GM21723 (cell line): ENCODE data around the gene CCDC191.
A peak's percentile ranks its signal among the peaks of the same experiment; 100 is the strongest.

Experiments
- ATAC-seq: cut with Tn5 transposase; IDR thresholded peaks from one replicate; pipeline ENCODE4 v1.9.1; 2021; ENCODE audit warnings: mild to moderate bottlenecking, moderate library complexity; ENCODE audit not compliant: unreplicated experiment

Gene CCDC191

GRCh38 chr3:113966172-113966571 is 90.2 kb downstream of the CCDC191 start:
- ATAC-seq: no peak

- ATAC-seq: no peak
Observed at GRCh38 chr3:113963879-113964278, 92.4 kb downstream of the CCDC191 start.

- ATAC-seq: no peak
Observed at GRCh38 chr3:113954091-113954685, 102.1 kb downstream of the CCDC191 start.

GRCh38 chr3:113953677-113954076 is 102.6 kb downstream of the CCDC191 start:
- no peak for ATAC-seq

GRCh38 chr3:113952921-113953320 is 103.4 kb downstream of the CCDC191 start:
- ATAC-seq: no peak

- peak; percentile 51 for ATAC-seq
Observed at GRCh38 chr3:113948015-113948917, 108.1 kb downstream of the CCDC191 start.

- ATAC-seq: peak; percentile 75
Observed at GRCh38 chr3:113947372-113948014, 108.8 kb downstream of the CCDC191 start, which contains the start of gene ZDHHC23. TSS of gene ZDHHC23 (plus strand) at chr3:113948013. CDS start at chr3:113948803, 790 bp downstream.

- ATAC-seq: no peak
Observed at GRCh38 chr3:113946831-113947230, 109.5 kb downstream of the CCDC191 start.

GRCh38 chr3:113927556-113927955 is 128.8 kb downstream of the CCDC191 start:
- no peak for ATAC-seq

GRCh38 chr3:113914646-113915045 is 141.7 kb downstream of the CCDC191 start:
- ATAC-seq: no peak
